Measurements from ENCODE around the gene FAM228B.

GRCh38 chr2:24209389-24210105, 86.3 kb downstream of the FAM228B start:
- no peak for TF ChIP-seq CTCF (IDR thresholded peaks at IDR 0.05)
- no peak for TF ChIP-seq EP300 (IDR thresholded peaks at IDR 0.05)
